K562 (cell line): Measurements from ENCODE around the gene NDP. TPM values are rescaled to one million over a fixed set of nuclear protein-coding genes. Genes with fewer than 3 reads are reported as not detected.

ENCODE experiments used
- ATAC-seq: fragments of 200-7000 bp; cut with Tn5 transposase; 3 replicates; pipeline ENCODE4 v1.9.1; 2020; ENCODE audit warnings: moderate library complexity
- BruUV-seq: library from RNA; stranded (reverse); fragments of 400-500 nt; replicated peaks from 2 replicates; lab custom pipeline; 2021; lab: Mats Ljungman, UMichigan
- CTCF ChIA-PET: fragments of 300-600 bp; formaldehyde crosslinking; extraction: SDS; loops from one replicate; lab custom pipeline; 2021; ENCODE audit warnings: low intra/inter-chr PET ratio; lab: Yijun Ruan, JAX
- POLR2A ChIA-PET: fragments of 300-600, 350-650 bp; sonication (Branson Sonifier 250); formaldehyde crosslinking; extraction: SDS; loops from one replicate; lab custom pipeline; 2021; ENCODE audit warnings: antibody characterized with exemption, inconsistent platforms; lab: Yijun Ruan, JAX
- DNase-seq, 4 experiments: peaks; one replicate each; pipeline versions ENCODE4 v3.0.0 to v3.0.0-alpha.2; 2011 to 2018; ENCODE audit warnings: low spot score in 3 of 4, mixed read lengths in 3 of 4; ENCODE audit errors: extremely low read depth in 1 of 4
- FAIRE-seq: peaks from 2 replicates; lab custom pipeline; 2011; peaks lifted over from hg19 to GRCh38; lab: Jason Lieb, UNC
- H2AFZ ChIP-seq: 2 replicates; pipeline ENCODE4 v1.6.0; 2011; ENCODE audit warnings: low read depth, low read length, control low read depth, inconsistent platforms
- H3K27ac ChIP-seq: fragments of 200-600 bp; 3 replicates; pipeline ENCODE4 v1.8.0; 2011; ENCODE audit warnings: low read depth, mild to moderate bottlenecking, control low read depth, inconsistent platforms, low read length, moderate library complexity, mixed read lengths; ENCODE audit errors: extremely low read depth
- H3K27me3 ChIP-seq, 2 experiments: fragments of 300-600 bp in 1 of 2; 2 replicates in 1 of 2; 3 replicates in 1 of 2; pipeline versions ENCODE4 v1.6.0 to v1.8.0; 2011; ENCODE audit warnings: inconsistent platforms in 2 of 2, low read length in 2 of 2, mild to moderate bottlenecking in 1 of 2, mixed read lengths in 1 of 2, moderate library complexity in 1 of 2; ENCODE audit not compliant: control insufficient read depth in 2 of 2, insufficient read depth in 2 of 2
- H3K36me3 ChIP-seq: fragments of 300-600 bp; 3 replicates; pipeline ENCODE4 v1.8.0; 2011; ENCODE audit warnings: mild to moderate bottlenecking, low read length, inconsistent platforms; ENCODE audit not compliant: control insufficient read depth, insufficient read depth
- H3K4me1 ChIP-seq, 2 experiments: fragments of 200-600 bp in 1 of 2; replicated peaks in 1 of 2; 2 replicates in 1 of 2; 3 replicates in 1 of 2; pipeline versions ENCODE4 v1.5.1 to v1.8.0; 2011; ENCODE audit warnings: inconsistent platforms in 2 of 2, low read length in 2 of 2, mild to moderate bottlenecking in 1 of 2, mixed read lengths in 1 of 2, moderate library complexity in 1 of 2; ENCODE audit not compliant: control insufficient read depth in 2 of 2, insufficient read depth in 2 of 2
- H3K4me2 ChIP-seq: 2 replicates; pipeline ENCODE4 v1.6.1; 2011; ENCODE audit warnings: low read length, control low read depth, inconsistent platforms, mixed read lengths; ENCODE audit not compliant: insufficient read depth
- H3K4me3 ChIP-seq: fragments of 200-600 bp; sonication (generic), shearing (Covaris generic); 2 replicates; pipeline ENCODE4 v1.5.1; 2016; ENCODE audit warnings: control low read depth, inconsistent platforms
- H3K79me2 ChIP-seq: fragments of 200-600 bp; 3 replicates; pipeline ENCODE4 v1.8.0; 2011; ENCODE audit warnings: low read length, inconsistent platforms; ENCODE audit not compliant: control insufficient read depth, insufficient read depth
- H3K9ac ChIP-seq, 2 experiments: 2 replicates each; pipeline versions ENCODE4 v1.6.0 to v1.6.1; 2011; ENCODE audit warnings: low read depth in 2 of 2, low read length in 2 of 2, control low read depth in 1 of 2, inconsistent platforms in 1 of 2, mild to moderate bottlenecking in 1 of 2, mixed read lengths in 1 of 2; ENCODE audit not compliant: insufficient read depth in 1 of 2
- H3K9me1 ChIP-seq: one replicate; pipeline ENCODE4 v1.6.0; 2011; ENCODE audit warnings: inconsistent platforms, mild to moderate bottlenecking, low read length, moderate library complexity; ENCODE audit not compliant: control insufficient read depth, insufficient read depth
- H3K9me3 ChIP-seq: replicated peaks from 2 replicates; pipeline ENCODE4 v1.5.1; 2011; ENCODE audit warnings: low read depth, low read length, inconsistent platforms; ENCODE audit not compliant: control insufficient read depth, insufficient read depth
- H4K20me1 ChIP-seq: replicated peaks from 2 replicates; pipeline ENCODE4 v1.6.1; 2011; ENCODE audit warnings: low read length, inconsistent platforms, mixed read lengths; ENCODE audit not compliant: control insufficient read depth, insufficient read depth
- CC2D1A ChIP-seq: fragments of 450-650 bp; IDR thresholded peaks from 2 replicates; pipeline ENCODE4 v1.6.1; 2017; ENCODE audit warnings: mild to moderate bottlenecking
- CHD2 ChIP-seq: IDR thresholded peaks from 2 replicates; pipeline ENCODE4 v1.6.1; 2011; ENCODE audit warnings: low read depth, low read length
- FOXA3 ChIP-seq, 2 experiments: fragments of 450-650 bp in 1 of 2; sonication (generic) in 1 of 2; formaldehyde crosslinking; IDR thresholded peaks in 1 of 2; conservative IDR thresholded peaks in 1 of 2; 2 replicates each; pipeline versions ENCODE4 v1.4.0 to v1.8.0; 2020 to 2022; ENCODE audit warnings: mild to moderate bottlenecking in 2 of 2, missing genetic modification reagents in 1 of 2
- FOXK1 ChIP-seq: sonication (generic); formaldehyde crosslinking; IDR thresholded peaks from 2 replicates; pipeline ENCODE4 v1.8.0; 2022; ENCODE audit warnings: missing genetic modification reagents, mild to moderate bottlenecking, borderline replicate concordance
- MTF1 ChIP-seq: fragments of 250-450 bp; sonication (Bioruptor Pico); IDR thresholded peaks from 2 replicates; pipeline ENCODE4 v1.9.0; 2021; ENCODE audit warnings: moderate library complexity, mild to moderate bottlenecking, inconsistent platforms, borderline replicate concordance
- NUFIP1 ChIP-seq: fragments of 450-650 bp; IDR thresholded peaks from 2 replicates; pipeline ENCODE4 v1.6.1; 2018; ENCODE audit not compliant: partially characterized antibody
- SMC3 ChIP-seq: conservative IDR thresholded peaks from 2 replicates; pipeline ENCODE4 v1.6.1; 2011; ENCODE audit warnings: low read depth, low read length, improper control_type of control experiment; ENCODE audit not compliant: insufficient read depth
- ZNF561 ChIP-seq: fragments of 450-650 bp; formaldehyde crosslinking; conservative IDR thresholded peaks from 2 replicates; pipeline ENCODE4 v1.4.0; 2020; ENCODE audit warnings: mild to moderate bottlenecking, moderate library complexity
- WGBS: fragments of 100-300 bp; shearing (Covaris generic); methylation state at CpG from one replicate; pipeline ENCODE4 v1.1.6; 2016; ENCODE audit warnings: low coverage, mixed read lengths; ENCODE audit not compliant: insufficient coverage; ENCODE audit errors: missing lambda C conversion rate; 5-methylcytosine and 5-hydroxymethylcytosine counted together
- in situ Hi-C: fragments of 300-500 bp; cut with MboI; formaldehyde crosslinking; loops from 4 replicates; pipeline ENCODE4 v1.15.0; 2018; ENCODE audit warnings: inconsistent platforms, mixed read lengths
- intact Hi-C: fragments of 100-400 bp; cut with micrococcal nuclease; formaldehyde crosslinking; loops from 2 replicates; pipeline ENCODE4 v1.14.2; 2022
- polyA plus RNA-seq, 8 experiments: library from polyadenylated mRNA; depleted of rRNA in 4 of 8; stranded (reverse) in 5 of 8; unstranded in 3 of 8; fragments of >200 nt; fragmentation: Nextera tagmentation in 2 of 8; fragmentation: Illumina TruSeq in 1 of 8; extraction: Ambion mirVana in 2 of 8; extraction: Trizol in 1 of 8; gene quantifications; 2 replicates each; pipeline versions ENCODE4 v1.2.1 to v1.2.3, GENCODE V29; 2011 to 2014; ENCODE audit warnings: inconsistent platforms in 1 of 8, missing spikeins in 1 of 8
- total RNA-seq, 7 experiments: library from RNA; depleted of rRNA in 6 of 7; stranded (reverse); fragments of >200 nt in 6 of 7; fragmentation: Illumina TruSeq in 2 of 7; extraction: Trizol in 2 of 7; gene quantifications; 2 replicates each; pipeline versions ENCODE4 v1.2.1 to v1.2.3, GENCODE V29; 2011 to 2021; ENCODE audit warnings: low replicate concordance in 1 of 7

NDP gene
- total and polyA plus RNA-seq, 9 of the 15 experiments (the other 6 are each of a cell fraction or from before 2014, with no cell fraction given), result not detected

GRCh38 chrX:43962636-43963035 is 10.6 kb downstream of the NDP start:
- in situ Hi-C loops, result loop anchor here (25.0 kb wide), 1 partner anchor 1100 kb away; no protein-coding TSS in a partner anchor
- TF ChIP-seq MTF1 (CRISPR knock-in tag) (no peak), FOXK1 (no peak), FOXA3 (CRISPR knock-in tag; conservative IDR thresholded peaks at IDR 0.05 in 1 of 2, IDR thresholded peaks at IDR 0.05 in 1 of 2) (no peak), CHD2 (no peak), CC2D1A (no peak), SMC3 (no peak), ZNF561 (CRISPR knock-in tag) (no peak), NUFIP1 (no peak)
- TF ChIP-seq, all 486 proteins: peak for 0
- BruUV-seq, result no TSS peak
- no peaks in the 10 kb centered on the region for H3K27me3 ChIP-seq
- H3K79me2 ChIP-seq, result no peaks in the 10 kb centered on the region
- FAIRE-seq (no peak), ATAC-seq (no peak), DNase-seq (no peak)
- no peaks in the 10 kb centered on the region for H3K9me3 ChIP-seq
- POLR2A ChIA-PET, result no interaction called here
- CTCF ChIA-PET, result no interaction called here
- WGBS, result 0% methylated on average over 6 of the region's 9 CpGs
- no peaks in the 10 kb centered on the region for H3K4me1 ChIP-seq
- H3K27ac ChIP-seq, result no peak overlapping the region
- H3K36me3 ChIP-seq, result no peaks in the 10 kb centered on the region
- H3K4me3 ChIP-seq, result no peak overlapping the region
- no peak overlapping the region for H3K9ac ChIP-seq
- H4K20me1 ChIP-seq, result no peaks in the 10 kb centered on the region
- intact Hi-C loops, result no loop called here
- no peak overlapping the region for H3K4me2 ChIP-seq
- no peaks in the 10 kb centered on the region for H3K9me1 ChIP-seq
- no peak overlapping the region for H2AFZ ChIP-seq
